ENCODE measurements around the gene FAAP100.

DNA sequence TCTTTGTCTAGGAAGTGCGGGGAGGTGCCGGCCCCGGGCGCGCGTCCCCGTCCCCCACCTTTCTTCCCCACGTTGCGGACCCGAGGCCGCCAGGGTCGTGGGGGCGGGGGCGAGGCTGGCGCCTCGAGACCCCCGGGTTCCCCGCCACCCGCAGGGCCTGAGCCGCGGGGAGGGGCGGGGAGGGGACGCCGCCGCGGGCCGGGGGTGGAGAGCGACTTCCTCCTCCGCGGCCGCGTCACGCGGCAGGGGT, 37.7 kb downstream of the FAAP100 start:
- TF ChIP-seq, protein P1, sequence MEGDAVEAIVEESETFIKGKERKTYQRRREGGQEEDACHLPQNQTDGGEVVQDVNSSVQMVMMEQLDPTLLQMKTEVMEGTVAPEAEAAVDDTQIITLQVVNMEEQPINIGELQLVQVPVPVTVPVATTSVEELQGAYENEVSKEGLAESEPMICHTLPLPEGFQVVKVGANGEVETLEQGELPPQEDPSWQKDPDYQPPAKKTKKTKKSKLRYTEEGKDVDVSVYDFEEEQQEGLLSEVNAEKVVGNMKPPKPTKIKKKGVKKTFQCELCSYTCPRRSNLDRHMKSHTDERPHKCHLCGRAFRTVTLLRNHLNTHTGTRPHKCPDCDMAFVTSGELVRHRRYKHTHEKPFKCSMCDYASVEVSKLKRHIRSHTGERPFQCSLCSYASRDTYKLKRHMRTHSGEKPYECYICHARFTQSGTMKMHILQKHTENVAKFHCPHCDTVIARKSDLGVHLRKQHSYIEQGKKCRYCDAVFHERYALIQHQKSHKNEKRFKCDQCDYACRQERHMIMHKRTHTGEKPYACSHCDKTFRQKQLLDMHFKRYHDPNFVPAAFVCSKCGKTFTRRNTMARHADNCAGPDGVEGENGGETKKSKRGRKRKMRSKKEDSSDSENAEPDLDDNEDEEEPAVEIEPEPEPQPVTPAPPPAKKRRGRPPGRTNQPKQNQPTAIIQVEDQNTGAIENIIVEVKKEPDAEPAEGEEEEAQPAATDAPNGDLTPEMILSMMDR (IDR thresholded peaks at IDR 0.05), result no peak
- TF ChIP-seq POLR2A (IDR thresholded peaks at IDR 0.05) (no peak), EP300 (IDR thresholded peaks at IDR 0.05) (no peak)

Data from tibial nerve (tissue), 4 donors.